T-helper 1 cell treated with Interleukin-12 subunit alpha and Interleukin-12 subunit beta and Interleukin-4 antibody, amounts not matched to agents 30 μg/mL and 1 μg/mL, for 36 hours (primary cell): ENCODE results near the gene VCL.
A peak's percentile ranks its signal among the peaks of the same experiment; 100 is the strongest.
"Not testable (repeated sequence)": the region's sequence is repeated elsewhere in the genome, so short reads cannot be mapped to it uniquely, and the experiment has no call there.

Experiments used
- H3K27ac Mint-ChIP-seq: one replicate; pipeline ENCODE4 v1.8.0; 2021; ENCODE audit warnings: mild to moderate bottlenecking, mixed read lengths
- H3K27me3 Mint-ChIP-seq: one replicate; pipeline ENCODE4 v1.8.0; 2021; ENCODE audit warnings: low read depth, mixed read lengths
- H3K36me3 Mint-ChIP-seq: one replicate; pipeline ENCODE4 v1.8.0; 2021; ENCODE audit warnings: low read depth, mixed read lengths
- H3K4me1 Mint-ChIP-seq: one replicate; pipeline ENCODE4 v1.8.0; 2021; ENCODE audit warnings: low read depth, mixed read lengths
- H3K4me3 Mint-ChIP-seq: one replicate; pipeline ENCODE4 v1.8.0; 2021; ENCODE audit warnings: mild to moderate bottlenecking, moderate library complexity, mixed read lengths
- H3K9me3 Mint-ChIP-seq: one replicate; pipeline ENCODE4 v1.8.0; 2021; ENCODE audit warnings: mixed read lengths

The VCL gene

GRCh38 chr10:74051736-74052342 lies 53.9 kb downstream of the VCL start:
- peaks cover 4% of the 10 kb centered on the region for H3K36me3 Mint-ChIP-seq
- H3K9me3 Mint-ChIP-seq = no peaks in the 10 kb centered on the region
- no peak overlapping the region for H3K27ac Mint-ChIP-seq
- peaks cover 26% of the 10 kb centered on the region for H3K4me1 Mint-ChIP-seq
- H3K4me3 Mint-ChIP-seq = no peak overlapping the region
- H3K27me3 Mint-ChIP-seq = peaks cover 4% of the 10 kb centered on the region

GRCh38 chr10:74052994-74053393 lies 55.1 kb downstream of the VCL start:
- Mint-ChIP-seq H3K36me3 (peaks cover 4% of the 10 kb centered on the region), H3K4me3 (no peak overlapping the region), H3K9me3 (no peaks in the 10 kb centered on the region), H3K27me3 (peaks cover 4% of the 10 kb centered on the region), H3K27ac (no peak overlapping the region), H3K4me1 (peaks cover 32% of the 10 kb centered on the region)

- Mint-ChIP-seq H3K9me3 (no peaks in the 10 kb centered on the region), H3K36me3 (peaks cover 4% of the 10 kb centered on the region), H3K4me3 (peak overlapping the region; percentile 59), H3K27me3 (peaks cover 4% of the 10 kb centered on the region), H3K4me1 (peaks cover 37% of the 10 kb centered on the region), H3K27ac (peak overlapping the region; percentile 67)
These were observed 57.6 kb downstream of the VCL start for GRCh38 chr10:74055383-74056049.

- Mint-ChIP-seq H3K9me3 (no peaks in the 10 kb centered on the region), H3K27me3 (peaks cover 4% of the 10 kb centered on the region), H3K4me3 (peak overlapping the region; percentile 59), H3K27ac (peak overlapping the region; percentile 67), H3K36me3 (peaks cover 5% of the 10 kb centered on the region), H3K4me1 (peaks cover 38% of the 10 kb centered on the region)
These were observed 58.3 kb downstream of the VCL start for GRCh38 chr10:74056050-74056818.

- peak overlapping the region; percentile 62 for H3K27ac Mint-ChIP-seq
- H3K4me1 Mint-ChIP-seq = peaks cover 38% of the 10 kb centered on the region
- peak overlapping the region; percentile 62 for H3K4me3 Mint-ChIP-seq
- H3K27me3 Mint-ChIP-seq = peaks cover 4% of the 10 kb centered on the region
- peaks cover 13% of the 10 kb centered on the region for H3K36me3 Mint-ChIP-seq
- peaks cover 2% of the 10 kb centered on the region for H3K9me3 Mint-ChIP-seq
These were observed 60.2 kb downstream of the VCL start for GRCh38 chr10:74058071-74058470.

GRCh38 chr10:74058658-74059057 lies 60.7 kb downstream of the VCL start:
- peaks cover 8% of the 10 kb centered on the region for H3K9me3 Mint-ChIP-seq
- H3K36me3 Mint-ChIP-seq = peaks cover 19% of the 10 kb centered on the region
- H3K27me3 Mint-ChIP-seq = peaks cover 4% of the 10 kb centered on the region
- no peak overlapping the region for H3K4me3 Mint-ChIP-seq
- H3K27ac Mint-ChIP-seq = no peak overlapping the region
- H3K4me1 Mint-ChIP-seq = peaks cover 36% of the 10 kb centered on the region

- peaks cover 23% of the 10 kb centered on the region for H3K4me1 Mint-ChIP-seq
- H3K4me3 Mint-ChIP-seq = no peak overlapping the region
- H3K27me3 Mint-ChIP-seq = no peaks in the 10 kb centered on the region
- no peak overlapping the region for H3K27ac Mint-ChIP-seq
- peaks cover 11% of the 10 kb centered on the region for H3K9me3 Mint-ChIP-seq
- peaks cover 22% of the 10 kb centered on the region for H3K36me3 Mint-ChIP-seq
These were observed 63.2 kb downstream of the VCL start for GRCh38 chr10:74061104-74061503.

- H3K27ac Mint-ChIP-seq, H3K27me3 Mint-ChIP-seq, H3K4me3 Mint-ChIP-seq: not testable (repeated sequence)
- peaks cover 11% of the 10 kb centered on the region for H3K9me3 Mint-ChIP-seq
- H3K36me3 Mint-ChIP-seq = peaks cover 22% of the 10 kb centered on the region
- H3K4me1 Mint-ChIP-seq = peaks cover 17% of the 10 kb centered on the region
These were observed 64.1 kb downstream of the VCL start for GRCh38 chr10:74061978-74062377.

GRCh38 chr10:74063256-74063655 lies 65.3 kb downstream of the VCL start:
- no peak overlapping the region for H3K27ac Mint-ChIP-seq
- H3K27me3 Mint-ChIP-seq = no peaks in the 10 kb centered on the region
- H3K4me1 Mint-ChIP-seq = peaks cover 8% of the 10 kb centered on the region
- H3K9me3 Mint-ChIP-seq = peaks cover 11% of the 10 kb centered on the region
- H3K36me3 Mint-ChIP-seq = peaks cover 22% of the 10 kb centered on the region
- no peak overlapping the region for H3K4me3 Mint-ChIP-seq

- peaks cover 2% of the 10 kb centered on the region for H3K4me1 Mint-ChIP-seq
- H3K36me3 Mint-ChIP-seq = peaks cover 24% of the 10 kb centered on the region
- H3K4me3 Mint-ChIP-seq = no peak overlapping the region
- no peaks in the 10 kb centered on the region for H3K27me3 Mint-ChIP-seq
- H3K27ac Mint-ChIP-seq = no peak overlapping the region
- peaks cover 11% of the 10 kb centered on the region for H3K9me3 Mint-ChIP-seq
These were observed 69.7 kb downstream of the VCL start for GRCh38 chr10:74067373-74068352.

- Mint-ChIP-seq H3K9me3 (no peaks in the 10 kb centered on the region), H3K4me3 (no peak overlapping the region), H3K27ac (no peak overlapping the region), H3K27me3 (no peaks in the 10 kb centered on the region), H3K4me1 (peaks cover 2% of the 10 kb centered on the region), H3K36me3 (peaks cover 30% of the 10 kb centered on the region)
These were observed 73.2 kb downstream of the VCL start for GRCh38 chr10:74071157-74071556.

- Mint-ChIP-seq H3K27ac (no peak overlapping the region), H3K27me3 (no peaks in the 10 kb centered on the region), H3K4me3 (no peak overlapping the region), H3K36me3 (peaks cover 39% of the 10 kb centered on the region), H3K9me3 (no peaks in the 10 kb centered on the region), H3K4me1 (peaks cover 5% of the 10 kb centered on the region)
These were observed 74.6 kb downstream of the VCL start for GRCh38 chr10:74072503-74072902.

- H3K4me1 Mint-ChIP-seq = peaks cover 17% of the 10 kb centered on the region
- H3K27me3 Mint-ChIP-seq = no peaks in the 10 kb centered on the region
- H3K4me3 Mint-ChIP-seq = no peak overlapping the region
- peaks cover 37% of the 10 kb centered on the region for H3K36me3 Mint-ChIP-seq
- no peaks in the 10 kb centered on the region for H3K9me3 Mint-ChIP-seq
- H3K27ac Mint-ChIP-seq = peak overlapping the region; percentile 18
These were observed 78.0 kb downstream of the VCL start for GRCh38 chr10:74075906-74076305.

GRCh38 chr10:74076961-74077360 lies 79.0 kb downstream of the VCL start:
- Mint-ChIP-seq H3K36me3 (peaks cover 33% of the 10 kb centered on the region), H3K9me3 (no peaks in the 10 kb centered on the region), H3K27me3 (no peaks in the 10 kb centered on the region), H3K4me1 (peaks cover 21% of the 10 kb centered on the region), H3K27ac (no peak overlapping the region), H3K4me3 (no peak overlapping the region)
